ENCODE measurements around the gene BCL6.
A peak's percentile ranks its signal among the peaks of the same experiment; 100 is the strongest.

The BCL6 gene

DNA sequence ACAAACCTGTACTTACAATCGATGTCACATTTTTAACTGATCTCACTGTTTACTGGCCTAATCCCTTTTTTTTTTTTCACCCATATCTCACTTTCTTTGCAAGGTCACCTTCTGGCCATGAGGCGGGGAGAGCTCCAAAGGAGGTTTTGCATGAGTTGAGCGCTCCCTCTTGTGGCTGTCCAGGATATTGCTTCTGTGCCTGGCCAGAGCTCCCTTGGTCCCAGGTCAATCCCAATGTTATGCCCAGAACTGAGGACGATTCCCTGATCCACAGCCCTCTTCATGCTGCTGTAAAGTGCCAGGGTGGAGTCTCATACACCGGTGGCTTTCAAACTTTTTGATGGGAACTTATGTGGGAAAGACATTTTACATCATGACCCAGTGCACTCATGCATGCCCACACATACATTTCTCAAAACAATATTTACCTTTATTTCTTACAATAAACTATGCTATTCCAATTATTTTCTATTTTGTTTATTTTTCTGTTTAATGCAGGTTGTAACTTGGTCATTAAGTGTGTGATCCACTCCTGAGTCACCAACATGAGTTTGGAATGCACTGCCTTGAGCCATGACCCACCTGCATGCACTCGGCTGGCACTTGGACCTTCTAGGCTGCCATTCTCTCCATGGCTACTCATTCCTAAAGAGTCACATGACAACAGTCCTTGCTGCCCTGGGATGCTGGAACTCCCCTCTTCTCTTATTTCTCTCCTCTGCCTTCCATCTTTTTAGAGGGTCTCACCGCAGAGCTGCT, 65.5 kb downstream of the BCL6 start:
- DNase-seq (ENCODE audit: low read depth in 3 of 3, low spot score in 1 of 3), result peak in 2 of 3 donors; percentile 19 to 55

DNA sequence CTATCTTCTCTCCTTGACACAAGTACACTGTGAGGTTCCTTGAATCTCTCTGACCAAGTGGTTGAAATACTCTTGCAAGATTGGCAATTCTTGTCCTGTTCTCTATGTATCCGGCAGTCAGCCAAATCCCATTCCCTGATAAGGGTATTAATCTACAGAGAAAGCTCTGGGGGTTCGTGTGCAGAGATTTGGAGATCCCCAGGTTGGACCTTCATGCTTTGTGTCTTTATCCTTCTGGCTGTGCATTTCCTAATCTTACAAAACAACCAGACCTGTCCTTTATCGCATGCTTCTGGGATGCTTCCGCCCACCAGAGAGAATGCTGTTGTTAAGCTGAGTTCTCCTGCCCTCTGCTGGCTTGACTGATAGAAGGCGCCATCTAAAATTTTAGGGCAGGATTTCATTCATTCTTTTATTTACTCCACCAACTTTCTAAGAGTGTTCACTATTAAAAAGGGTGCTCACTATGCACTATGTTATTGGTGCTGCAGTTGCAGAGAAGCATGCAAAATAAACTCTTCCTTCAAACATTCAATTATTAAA, 66.5 kb downstream of the BCL6 start:
- no peak for DNase-seq (ENCODE audit: low read depth in 3 of 3, low spot score in 1 of 3)

DNA sequence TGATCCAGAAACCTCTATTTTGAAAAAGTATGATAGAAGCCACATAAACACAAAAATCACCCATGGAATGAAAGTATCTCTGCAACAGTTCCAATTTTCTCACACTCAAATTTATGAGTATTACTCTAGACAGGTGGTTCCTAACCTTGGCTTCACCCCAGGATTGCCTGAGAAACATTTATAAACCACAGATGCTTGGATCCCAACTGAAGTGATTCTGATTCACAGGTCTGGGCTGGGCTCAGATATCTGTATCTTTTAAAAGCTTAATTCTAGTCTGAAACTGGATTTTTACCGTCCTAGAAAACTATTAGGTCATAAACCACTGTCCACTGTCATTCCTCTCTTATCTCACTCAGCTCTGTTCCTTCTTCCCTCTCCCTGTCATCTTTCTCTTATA, 67.7 kb downstream of the BCL6 start:
- no peak for DNase-seq (ENCODE audit: low read depth in 3 of 3, low spot score in 1 of 3)

DNA sequence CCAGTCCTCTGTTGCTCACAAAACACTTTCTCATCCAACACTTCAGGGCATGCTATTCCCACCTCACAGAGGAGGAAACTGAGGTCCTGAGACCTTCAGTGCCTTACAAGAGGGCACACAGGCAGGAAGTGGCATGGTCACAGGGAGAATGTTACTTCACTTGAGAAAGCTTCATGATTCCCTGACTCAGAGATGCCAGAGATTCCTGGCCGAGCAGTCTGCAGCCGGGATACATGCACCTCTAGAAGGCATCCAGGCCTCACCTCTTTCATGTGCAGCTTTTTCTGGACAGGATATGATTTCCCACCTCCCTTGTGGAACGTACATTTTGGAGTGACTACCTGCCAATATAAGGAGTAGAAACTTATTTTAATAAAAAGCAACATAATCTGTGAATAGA, 72.3 kb downstream of the BCL6 start:
- no peak for DNase-seq (ENCODE audit: low read depth in 3 of 3, low spot score in 1 of 3)
